ENCODE results near the gene FBXO44. TPM values are rescaled to one million over a fixed set of nuclear protein-coding genes. Genes with fewer than 3 reads are reported as not detected.

Gene FBXO44
- total RNA-seq, 3 donors from 2014 or later = 14.1 to 32.1 (median 31.3) TPM

DNA sequence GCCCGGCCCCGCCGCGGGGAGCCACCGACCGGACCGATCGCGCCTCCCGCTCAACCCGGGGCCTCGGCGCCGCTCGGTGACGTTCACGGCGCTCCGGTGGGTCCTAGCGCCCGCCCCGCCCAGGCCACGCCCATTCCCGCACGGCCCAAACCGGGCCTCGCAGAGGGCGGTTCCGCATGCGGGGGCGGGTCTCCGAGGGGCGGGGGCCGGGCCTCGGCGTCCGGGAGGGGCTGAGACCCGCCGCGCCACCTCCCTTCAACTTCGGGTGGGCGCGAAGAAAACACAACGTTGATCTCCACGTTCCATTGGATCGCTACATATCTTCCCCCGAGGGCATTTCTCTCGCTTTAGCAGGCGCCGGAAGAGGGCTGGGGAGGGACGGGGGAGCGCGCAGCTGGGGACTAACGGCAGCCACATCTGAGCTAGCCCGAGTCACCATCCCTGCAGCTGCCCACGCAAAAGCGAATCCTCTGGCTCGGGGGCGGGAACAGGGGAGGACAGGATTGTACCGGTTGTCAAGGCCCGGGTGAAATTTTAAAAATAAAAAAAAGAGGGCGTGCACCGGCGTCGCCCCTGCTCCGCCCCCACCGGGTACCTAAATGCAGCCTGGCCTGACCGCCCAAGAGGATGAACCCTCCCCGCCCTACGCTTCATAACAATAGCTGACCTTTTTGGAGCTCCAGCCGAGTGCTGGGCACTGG, 26.5 kb downstream of the FBXO44 start, which contains the start of gene MAD2L2:
MAD2L2 (minus strand) TSS at position 78 of the 701 bp plus-strand sequence. CDS start 547 bp downstream, outside the sequence.
- TF ChIP-seq, protein P1, sequence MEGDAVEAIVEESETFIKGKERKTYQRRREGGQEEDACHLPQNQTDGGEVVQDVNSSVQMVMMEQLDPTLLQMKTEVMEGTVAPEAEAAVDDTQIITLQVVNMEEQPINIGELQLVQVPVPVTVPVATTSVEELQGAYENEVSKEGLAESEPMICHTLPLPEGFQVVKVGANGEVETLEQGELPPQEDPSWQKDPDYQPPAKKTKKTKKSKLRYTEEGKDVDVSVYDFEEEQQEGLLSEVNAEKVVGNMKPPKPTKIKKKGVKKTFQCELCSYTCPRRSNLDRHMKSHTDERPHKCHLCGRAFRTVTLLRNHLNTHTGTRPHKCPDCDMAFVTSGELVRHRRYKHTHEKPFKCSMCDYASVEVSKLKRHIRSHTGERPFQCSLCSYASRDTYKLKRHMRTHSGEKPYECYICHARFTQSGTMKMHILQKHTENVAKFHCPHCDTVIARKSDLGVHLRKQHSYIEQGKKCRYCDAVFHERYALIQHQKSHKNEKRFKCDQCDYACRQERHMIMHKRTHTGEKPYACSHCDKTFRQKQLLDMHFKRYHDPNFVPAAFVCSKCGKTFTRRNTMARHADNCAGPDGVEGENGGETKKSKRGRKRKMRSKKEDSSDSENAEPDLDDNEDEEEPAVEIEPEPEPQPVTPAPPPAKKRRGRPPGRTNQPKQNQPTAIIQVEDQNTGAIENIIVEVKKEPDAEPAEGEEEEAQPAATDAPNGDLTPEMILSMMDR (IDR thresholded peaks at IDR 0.05) = no peak
- TF ChIP-seq POLR2AphosphoS5 (IDR thresholded peaks at IDR 0.05) = peak in 2 of 3 donors; percentile 49 to 66
- intact Hi-C loops (cut with DNase I; ENCODE audit: low total_unique reads) = no loop called here
- H3K9me3 ChIP-seq = no peaks in the 10 kb centered on the region
- no peaks in the 10 kb centered on the region for H3K27me3 ChIP-seq
- DNase-seq (ENCODE audit: low spot score in 2 of 2) = peak; percentile 68 to 78
- H3K4me1 ChIP-seq = no peaks in the 10 kb centered on the region
- H3K4me3 ChIP-seq = peak within 1 kb of the TSS; percentile 82 to 93 (median 92)
- peak within 1 kb of the TSS; percentile 88 to 95 for H3K27ac ChIP-seq
- no peaks in the 10 kb centered on the region for H3K36me3 ChIP-seq

DNA sequence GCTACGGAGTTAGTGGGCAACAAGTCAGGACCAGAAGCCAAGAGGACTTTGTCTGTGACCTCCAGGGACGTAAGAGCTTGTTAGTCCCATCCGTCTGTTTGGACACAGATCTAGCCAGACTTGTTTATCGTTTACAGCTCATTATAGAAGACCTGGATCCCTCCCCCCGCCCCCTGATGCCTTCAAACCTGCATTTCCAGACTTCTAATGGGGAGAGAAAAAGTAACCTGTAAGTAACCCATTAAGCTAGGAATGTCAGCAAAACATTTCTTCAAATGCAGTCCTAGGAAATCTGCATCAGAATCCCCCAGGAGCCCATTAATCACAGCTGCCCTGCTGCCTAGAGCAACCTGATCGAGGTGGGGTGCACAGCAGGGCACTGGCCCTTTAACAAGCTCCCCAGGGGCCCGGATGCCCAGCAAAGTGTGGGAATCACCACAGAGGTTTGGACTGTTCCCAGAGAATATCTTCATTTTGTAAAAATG, 27.7 kb downstream of the FBXO44 start:
- Histone ChIP-seq H3K9me3 (no peaks in the 10 kb centered on the region), H3K4me3 (no peak overlapping the region), H3K4me1 (no peaks in the 10 kb centered on the region), H3K36me3 (no peaks in the 10 kb centered on the region), H3K27me3 (no peaks in the 10 kb centered on the region), H3K27ac (no peak overlapping the region)
- no peak for DNase-seq (ENCODE audit: low spot score in 2 of 2)
- intact Hi-C loops (cut with DNase I; ENCODE audit: low total_unique reads) = no loop called here
- TF ChIP-seq POLR2A (IDR thresholded peaks at IDR 0.05) (no peak), POLR2AphosphoS5 (IDR thresholded peaks at IDR 0.05) (no peak)
- TF ChIP-seq, protein P1 (IDR thresholded peaks at IDR 0.05) = no peak

DNA sequence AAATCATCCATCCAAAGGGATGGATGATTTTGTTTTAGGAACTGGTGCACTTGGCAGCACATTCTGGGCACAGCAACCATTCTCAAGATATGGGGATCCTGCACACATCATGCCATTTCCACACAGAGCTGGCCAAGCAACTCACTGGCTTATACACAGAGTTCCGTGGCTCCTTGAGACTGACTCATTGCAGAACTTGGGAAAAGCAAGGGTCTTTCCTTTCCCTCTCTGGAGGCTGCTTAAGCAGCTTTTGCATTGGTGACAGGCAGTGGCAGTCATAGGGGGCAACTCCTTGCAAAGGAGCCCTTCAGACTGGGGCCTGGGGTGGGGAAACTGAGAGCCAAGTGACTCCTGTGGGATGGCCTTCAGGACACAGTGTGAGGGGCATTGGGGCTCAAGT, 28.1 kb downstream of the FBXO44 start:
- no peak for DNase-seq (ENCODE audit: low spot score in 2 of 2)
- no peaks in the 10 kb centered on the region for H3K4me1 ChIP-seq

DNA sequence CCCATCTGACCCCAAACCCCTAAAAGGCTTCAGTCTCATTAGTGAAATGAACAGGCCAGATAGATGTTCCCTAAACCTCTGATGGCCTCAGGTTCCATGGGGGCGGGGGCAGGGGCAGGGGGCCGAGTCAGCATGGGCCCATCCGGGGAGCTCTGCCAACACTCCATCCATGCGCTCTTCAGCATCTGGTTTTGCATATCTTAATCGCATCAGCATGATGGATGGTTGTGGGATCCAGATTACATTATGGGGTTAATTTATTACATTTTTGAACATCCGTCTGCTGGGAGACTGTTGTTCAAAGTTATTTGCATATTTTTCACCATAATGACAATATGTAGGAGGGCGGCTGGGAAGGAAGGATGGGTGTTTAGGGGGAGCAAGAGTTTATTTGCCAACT, 29.4 kb downstream of the FBXO44 start:
- Histone ChIP-seq H3K4me1 (no peaks in the 10 kb centered on the region), H3K9me3 (no peaks in the 10 kb centered on the region), H3K4me3 (no peak overlapping the region), H3K27ac (no peak overlapping the region), H3K36me3 (no peaks in the 10 kb centered on the region), H3K27me3 (peaks cover 0 to 4% of the 10 kb centered on the region in 2 donors)
- TF ChIP-seq, protein P1 (IDR thresholded peaks at IDR 0.05) = no peak
- TF ChIP-seq POLR2A (IDR thresholded peaks at IDR 0.05) (no peak), POLR2AphosphoS5 (IDR thresholded peaks at IDR 0.05) (no peak)
- intact Hi-C loops (cut with DNase I; ENCODE audit: low total_unique reads) = no loop called here
- no peak for DNase-seq (ENCODE audit: low spot score in 2 of 2)

More for the DNA sequence above, 28.1 kb downstream of the FBXO44 start:
- no peaks in the 10 kb centered on the region for H3K9me3 ChIP-seq
- no peaks in the 10 kb centered on the region for H3K36me3 ChIP-seq
- no peak overlapping the region for H3K4me3 ChIP-seq
- no peaks in the 10 kb centered on the region for H3K27me3 ChIP-seq
- no peak overlapping the region for H3K27ac ChIP-seq
- TF ChIP-seq POLR2AphosphoS5 (IDR thresholded peaks at IDR 0.05) (no peak), POLR2A (IDR thresholded peaks at IDR 0.05) (no peak)
- TF ChIP-seq, protein P1 (IDR thresholded peaks at IDR 0.05) = no peak
- intact Hi-C loops (cut with DNase I; ENCODE audit: low total_unique reads) = no loop called here

DNA sequence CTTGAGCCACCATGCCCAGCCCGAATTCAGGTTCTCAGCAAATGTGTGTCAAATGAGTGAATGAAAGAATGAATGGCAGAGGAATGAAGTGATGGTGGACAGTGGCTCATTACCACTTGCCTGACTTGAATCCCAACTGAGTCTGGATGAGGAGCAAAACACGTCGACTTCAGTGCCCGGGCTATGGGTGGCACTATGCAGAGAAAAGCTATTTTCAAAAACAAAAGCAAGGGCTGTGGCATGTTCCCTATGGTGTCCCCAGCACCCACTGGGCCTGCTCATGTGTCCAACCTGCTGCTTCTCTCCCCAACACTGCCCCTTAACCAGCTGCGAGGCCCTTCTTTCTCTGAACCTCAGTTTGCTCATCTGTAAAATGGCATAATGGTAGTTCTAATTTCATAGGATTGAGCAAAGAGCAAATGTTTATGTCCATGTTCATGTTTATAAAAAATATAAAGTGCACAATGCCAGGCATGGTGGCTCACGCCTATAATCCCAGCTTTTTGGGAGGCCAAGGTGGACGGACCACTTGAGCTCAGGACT, 30.6 kb downstream of the FBXO44 start:
- Histone ChIP-seq H3K27ac (no peak overlapping the region), H3K36me3 (no peaks in the 10 kb centered on the region)

More for the DNA sequence above, 30.6 kb downstream of the FBXO44 start:
- H3K27me3 ChIP-seq = peaks cover 0 to 5% of the 10 kb centered on the region in 2 donors
- intact Hi-C loops (cut with DNase I; ENCODE audit: low total_unique reads) = no loop called here
- no peaks in the 10 kb centered on the region for H3K9me3 ChIP-seq
- no peak overlapping the region for H3K4me3 ChIP-seq
- H3K4me1 ChIP-seq = no peaks in the 10 kb centered on the region
- DNase-seq (ENCODE audit: low spot score in 2 of 2) = no peak
- no peak for TF ChIP-seq POLR2AphosphoS5 (IDR thresholded peaks at IDR 0.05)
- no peak for TF ChIP-seq POLR2A (IDR thresholded peaks at IDR 0.05)
- TF ChIP-seq, protein P1 (IDR thresholded peaks at IDR 0.05) = no peak

All from breast epithelium (tissue), 4 donors.